GM21447 (cell line): ENCODE data around the gene PCP4.

Source experiments
- ATAC-seq: cut with Tn5 transposase; IDR thresholded peaks from one replicate; pipeline ENCODE4 v1.9.1; 2021; ENCODE audit not compliant: unreplicated experiment

The PCP4 gene

GRCh38 chr21:39915881-39916280 is 48.6 kb downstream of the PCP4 start:
- no peak for ATAC-seq

- no peak for ATAC-seq
These were observed 51.3 kb downstream of the PCP4 start for GRCh38 chr21:39918558-39918957.

GRCh38 chr21:39923476-39923875 is 56.2 kb downstream of the PCP4 start:
- no peak for ATAC-seq

DNA sequence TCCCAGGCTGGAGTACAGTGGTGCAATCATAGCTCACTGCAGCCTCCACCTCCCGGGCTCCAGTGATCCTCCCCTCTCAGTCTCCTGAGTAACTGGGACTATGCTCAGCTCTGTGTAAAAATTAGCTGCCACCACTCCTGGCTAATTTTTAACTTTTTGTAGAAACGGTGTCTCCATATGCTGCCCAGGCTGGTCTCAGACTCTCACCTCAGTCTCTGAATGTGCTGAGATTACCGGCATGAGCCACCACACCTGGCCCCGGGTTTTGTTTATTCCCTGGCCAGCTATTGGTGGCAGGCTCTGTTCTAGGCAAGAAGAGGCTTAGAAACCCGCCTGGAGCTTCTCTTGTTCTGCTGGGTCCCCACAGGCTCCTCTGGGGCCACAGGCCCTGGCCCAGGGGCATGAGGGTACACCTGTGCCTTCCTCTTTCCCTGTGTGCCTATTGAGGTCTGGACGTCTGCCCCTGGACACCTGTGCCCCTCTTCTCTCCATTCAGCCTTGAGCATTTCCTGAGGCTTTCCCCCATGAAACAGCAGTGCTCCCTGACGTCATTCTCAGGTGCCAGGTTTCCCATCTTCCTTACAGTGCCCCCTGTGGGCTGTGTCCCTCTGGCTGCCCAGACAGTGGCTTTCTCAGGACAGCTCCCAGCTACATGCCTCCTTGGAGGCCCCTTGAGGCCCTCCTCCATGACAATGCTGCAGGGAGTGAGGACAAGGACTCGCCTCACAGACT is 57.5 kb downstream of the PCP4 start:
- ATAC-seq, result no peak

- ATAC-seq, result no peak
These were observed 60.2 kb downstream of the PCP4 start for GRCh38 chr21:39927304-39927886.

DNA sequence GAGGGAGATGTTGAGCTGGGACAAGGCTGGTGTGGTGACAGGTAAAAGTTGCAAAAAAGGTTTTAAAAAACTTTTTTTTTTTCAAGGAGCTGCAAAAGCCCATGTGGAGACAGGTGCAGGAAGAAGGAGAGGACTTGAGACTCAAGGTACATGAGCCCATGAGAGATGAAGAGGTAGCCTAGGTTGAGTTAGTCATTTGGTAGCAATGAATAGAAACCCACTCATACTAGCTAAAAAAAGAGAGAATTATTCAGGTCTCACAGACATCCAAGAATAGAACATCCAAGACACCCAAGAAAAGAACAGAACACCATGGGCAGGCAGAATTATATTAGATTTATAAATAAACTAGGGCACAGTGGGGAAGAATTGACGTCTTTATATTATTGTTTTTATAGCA is 65.1 kb downstream of the PCP4 start:
- ATAC-seq, result no peak

DNA sequence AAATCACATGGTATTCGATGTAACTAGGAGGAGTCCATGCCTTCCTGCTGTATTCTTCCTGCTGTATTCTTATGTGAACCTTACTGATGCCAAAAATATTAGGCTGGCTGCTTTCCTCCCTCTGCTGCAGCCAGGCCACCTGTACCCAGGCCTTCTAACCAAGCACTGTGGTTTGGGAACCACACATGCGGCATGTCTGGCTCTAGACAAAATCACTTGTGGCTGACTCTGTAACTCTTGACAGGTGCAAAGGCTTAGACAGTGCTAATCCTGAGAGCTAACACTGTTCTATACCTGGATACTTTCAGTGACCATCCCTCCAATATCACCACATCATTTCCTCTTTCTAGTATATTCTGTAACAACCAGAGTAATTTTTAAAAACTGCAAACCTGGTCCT is 67.7 kb downstream of the PCP4 start:
- ATAC-seq, result no peak

DNA sequence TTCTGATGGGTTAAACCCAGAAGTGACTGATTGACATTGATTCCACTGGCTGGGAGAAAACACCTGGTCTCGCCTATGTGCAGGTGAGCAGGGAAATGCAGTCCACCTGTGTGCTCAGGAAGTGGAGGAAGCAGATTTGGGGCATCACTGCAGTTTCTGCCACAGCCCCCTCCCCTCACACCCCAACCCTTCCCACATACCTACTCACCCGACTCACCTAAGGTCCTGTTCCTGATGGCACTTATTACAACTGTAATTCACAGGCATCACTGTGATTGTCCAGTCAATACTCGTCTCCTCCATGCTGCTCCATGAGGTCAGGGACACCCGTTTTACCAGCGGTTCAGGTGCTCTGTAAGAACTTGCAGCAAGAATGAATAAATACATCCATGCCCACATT is 68.5 kb downstream of the PCP4 start:
- ATAC-seq, result no peak

GRCh38 chr21:39938086-39938625 is 70.9 kb downstream of the PCP4 start:
- no peak for ATAC-seq

- ATAC-seq, result no peak
These were observed 79.0 kb downstream of the PCP4 start for GRCh38 chr21:39946199-39946598.

DNA sequence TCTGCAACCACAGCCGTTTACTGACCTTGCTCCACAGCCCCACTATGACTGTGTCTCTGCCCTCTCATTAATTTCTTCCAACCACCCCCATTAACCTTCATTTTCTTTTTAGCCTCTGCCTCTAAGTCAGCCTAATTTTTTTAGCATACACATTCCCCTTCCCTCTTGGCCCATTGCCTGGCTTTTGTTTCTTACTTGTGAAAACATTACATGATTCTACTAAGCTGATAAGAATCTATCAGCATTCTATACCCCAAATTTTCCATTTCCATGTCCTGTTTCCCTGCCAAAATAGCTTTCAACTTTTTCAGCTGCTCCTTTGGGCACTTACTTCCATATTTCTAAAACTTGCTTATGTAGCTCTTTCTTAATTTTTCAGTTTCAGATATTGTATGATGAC is 79.8 kb downstream of the PCP4 start:
- ATAC-seq, result no peak

- ATAC-seq, result no peak
These were observed 84.2 kb downstream of the PCP4 start for GRCh38 chr21:39951183-39952101.

DNA sequence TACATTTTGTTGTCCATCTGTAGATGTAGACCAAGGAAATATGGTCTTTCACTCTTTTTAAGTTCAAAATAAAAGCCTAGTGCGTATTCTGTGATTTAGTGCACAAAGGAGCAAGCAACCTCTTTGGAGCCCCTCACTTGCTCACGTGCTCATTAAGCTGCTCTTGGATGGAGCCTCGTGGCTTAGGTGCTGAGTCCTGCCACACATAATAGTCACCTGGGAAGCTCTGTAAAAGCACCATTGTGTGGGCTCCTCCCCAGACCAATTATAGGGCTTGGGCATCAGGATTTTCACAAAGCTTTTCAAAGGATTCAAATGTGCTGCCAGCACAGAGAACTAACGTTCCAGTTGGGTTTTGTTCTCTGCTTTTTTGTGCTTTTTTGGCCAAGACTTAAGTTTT is 85.0 kb downstream of the PCP4 start:
- ATAC-seq, result no peak

DNA sequence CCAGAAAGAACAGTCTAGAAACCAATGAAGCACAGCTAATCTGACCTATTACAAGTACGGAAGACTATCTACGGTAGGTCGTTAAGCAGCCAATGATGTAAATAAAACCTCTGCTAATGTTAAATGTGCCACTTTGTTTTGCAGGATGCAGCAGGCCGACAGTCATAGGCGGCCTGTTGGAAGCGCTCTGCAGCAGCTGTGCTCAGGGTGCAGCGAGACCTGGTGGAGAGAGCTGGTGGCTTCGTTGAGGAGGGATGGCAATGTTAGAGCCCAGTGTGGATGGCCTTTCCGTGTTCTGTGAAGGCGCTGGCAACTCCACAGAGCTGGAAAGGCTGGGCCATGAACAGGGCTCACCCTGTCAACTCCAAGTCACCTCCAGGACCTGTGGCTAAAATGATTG is 87.3 kb downstream of the PCP4 start:
- ATAC-seq, result no peak

DNA sequence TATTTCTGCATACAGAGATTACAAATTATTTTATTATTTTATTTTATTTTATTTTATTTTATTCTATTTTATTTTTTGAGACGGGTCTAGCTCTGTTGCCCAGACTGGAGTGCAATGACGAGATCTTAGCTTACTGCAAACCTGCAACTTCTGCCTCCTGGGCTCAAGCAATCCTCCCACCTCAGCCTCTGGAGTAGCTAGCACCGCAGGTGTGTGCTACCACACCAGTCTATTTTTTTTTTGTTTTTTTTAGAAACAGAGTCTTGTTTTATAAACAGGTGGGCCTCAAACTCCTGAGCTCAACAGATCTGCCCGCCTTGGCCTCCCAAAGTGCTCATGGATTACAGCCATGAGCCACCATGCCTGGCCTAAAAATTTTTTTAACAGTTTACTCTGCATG is 88.1 kb downstream of the PCP4 start:
- no peak for ATAC-seq

DNA sequence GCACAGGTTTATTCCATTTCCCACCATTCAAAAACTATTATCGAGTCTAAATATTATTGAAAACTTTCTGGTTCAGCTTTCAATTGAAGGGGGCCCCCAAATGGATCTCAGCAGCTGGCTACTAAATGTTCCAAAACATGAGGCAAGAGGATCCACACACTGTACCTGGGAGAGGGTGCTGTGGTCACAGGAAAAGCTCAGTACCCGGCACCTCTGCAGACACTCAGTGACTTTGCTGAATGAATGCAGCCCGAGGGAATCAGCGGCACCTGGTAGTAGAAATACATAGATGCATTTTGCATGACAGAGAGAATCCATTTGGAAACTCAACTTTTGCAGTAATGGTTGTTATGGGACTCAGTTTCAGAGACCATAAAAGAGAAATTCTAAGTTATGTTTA is 89.3 kb downstream of the PCP4 start:
- no peak for ATAC-seq

DNA sequence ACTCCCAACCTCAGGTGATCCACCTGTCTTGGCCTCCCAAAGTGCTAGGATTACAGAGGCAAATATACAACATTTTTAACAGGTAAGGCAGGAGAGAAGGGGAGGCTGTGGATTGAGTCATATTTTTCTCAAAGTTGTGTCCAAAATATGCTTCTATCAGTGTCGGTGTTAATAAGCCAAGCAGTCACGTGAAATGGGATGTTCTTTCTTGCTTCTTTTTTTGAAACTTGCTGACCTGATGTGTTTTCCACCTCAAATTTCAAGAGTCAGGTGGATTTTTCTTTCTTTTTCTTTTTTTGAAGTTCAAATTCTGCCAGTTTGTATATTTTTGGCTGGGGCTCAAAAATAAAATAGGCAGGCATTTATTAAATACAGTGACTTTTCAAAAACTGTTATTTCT is 91.5 kb downstream of the PCP4 start:
- ATAC-seq, result no peak

DNA sequence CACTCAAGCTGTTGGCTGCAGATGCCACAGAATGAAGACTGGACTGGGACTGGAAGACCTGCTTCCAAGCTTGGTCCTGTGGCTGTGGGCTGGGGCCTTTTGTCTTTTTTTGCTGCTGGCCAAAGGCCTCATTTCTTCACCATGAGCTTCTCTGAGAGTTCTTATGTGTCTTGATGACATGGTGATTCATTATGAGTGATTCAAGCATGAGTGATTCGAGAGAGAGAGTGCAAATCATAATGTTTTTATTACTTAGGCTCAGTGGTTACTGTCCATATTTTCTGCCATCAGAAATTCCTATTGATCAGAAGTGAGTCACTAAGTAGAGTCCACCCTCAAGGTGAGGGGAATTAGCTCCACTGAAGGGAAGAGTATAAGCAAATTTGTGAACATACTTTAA is 94.0 kb downstream of the PCP4 start:
- ATAC-seq, result no peak

DNA sequence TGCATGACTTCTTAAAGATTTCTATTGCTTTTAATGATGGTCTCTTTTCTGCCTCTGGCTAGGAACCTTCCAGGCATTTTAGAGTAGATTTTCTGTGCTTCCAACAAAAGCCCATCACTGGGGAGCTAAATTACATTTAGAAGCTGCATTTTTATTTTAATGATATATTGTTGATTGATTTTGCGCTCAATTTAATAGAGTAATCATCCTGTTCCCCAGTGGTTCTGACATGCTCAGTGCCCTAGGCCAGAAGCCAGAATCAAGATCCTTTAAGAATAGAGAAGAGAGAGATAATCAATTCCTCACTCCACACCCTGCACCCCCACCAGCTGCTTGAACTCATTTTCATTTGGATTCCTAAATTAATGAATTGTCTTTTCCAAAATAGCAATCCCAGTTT is 97.8 kb downstream of the PCP4 start:
- ATAC-seq, result no peak

- ATAC-seq, result no peak
These were observed 99.5 kb downstream of the PCP4 start for GRCh38 chr21:39966786-39967185.

DNA sequence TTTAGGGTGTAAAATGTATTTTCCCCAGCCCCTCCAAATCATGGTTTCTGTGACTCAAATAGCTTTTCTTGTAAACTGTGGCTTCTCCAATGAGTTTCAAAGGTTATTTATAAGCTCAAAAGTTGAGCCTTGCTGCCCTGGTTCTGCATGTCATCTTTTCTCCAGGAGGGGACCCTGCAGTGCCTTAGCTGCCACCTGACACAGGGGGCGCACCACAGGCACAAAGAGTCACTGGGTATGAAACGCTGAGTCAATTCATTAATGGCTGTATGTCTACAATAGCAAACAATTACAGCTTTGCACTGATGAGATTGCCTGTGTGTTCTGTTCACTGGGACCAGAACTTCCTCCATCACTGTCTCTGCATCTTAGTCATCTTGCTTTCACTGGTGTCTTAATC is 100.8 kb downstream of the PCP4 start:
- no peak for ATAC-seq
